HPDE6-E6E7 (cell line): ENCODE results near the gene NDUFAF4.
A peak's percentile ranks its signal among the peaks of the same experiment; 100 is the strongest.
"Not testable (repeated sequence)": the region's sequence is repeated elsewhere in the genome, so short reads cannot be mapped to it uniquely, and the experiment has no call there.

Experiments
- DNase-seq: peaks from one replicate; pipeline ENCODE4 v3.0.0; 2011; ENCODE audit warnings: missing footprints; ENCODE audit errors: extremely low spot score

The NDUFAF4 gene

DNA sequence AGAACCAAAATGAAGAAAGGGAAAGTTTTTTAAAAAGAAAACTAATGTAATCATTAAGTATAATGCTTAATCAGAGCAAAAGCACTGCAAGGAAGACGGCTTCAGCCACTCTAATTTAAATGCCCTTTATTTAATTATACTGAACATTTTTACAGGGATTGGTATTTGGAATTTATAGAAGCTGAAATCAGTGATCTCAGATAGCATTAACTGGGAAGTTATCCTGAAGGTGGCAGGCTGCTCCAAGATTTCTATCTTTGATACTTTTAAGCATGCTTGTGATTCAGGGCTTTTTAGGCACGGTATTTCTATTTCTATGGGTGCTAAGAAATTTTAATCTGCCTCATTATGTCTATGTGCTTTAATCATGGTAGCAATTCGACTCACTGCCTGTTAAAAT lies 1.3 kb upstream of the NDUFAF4 start:
- peak; percentile 11 for DNase-seq

DNA sequence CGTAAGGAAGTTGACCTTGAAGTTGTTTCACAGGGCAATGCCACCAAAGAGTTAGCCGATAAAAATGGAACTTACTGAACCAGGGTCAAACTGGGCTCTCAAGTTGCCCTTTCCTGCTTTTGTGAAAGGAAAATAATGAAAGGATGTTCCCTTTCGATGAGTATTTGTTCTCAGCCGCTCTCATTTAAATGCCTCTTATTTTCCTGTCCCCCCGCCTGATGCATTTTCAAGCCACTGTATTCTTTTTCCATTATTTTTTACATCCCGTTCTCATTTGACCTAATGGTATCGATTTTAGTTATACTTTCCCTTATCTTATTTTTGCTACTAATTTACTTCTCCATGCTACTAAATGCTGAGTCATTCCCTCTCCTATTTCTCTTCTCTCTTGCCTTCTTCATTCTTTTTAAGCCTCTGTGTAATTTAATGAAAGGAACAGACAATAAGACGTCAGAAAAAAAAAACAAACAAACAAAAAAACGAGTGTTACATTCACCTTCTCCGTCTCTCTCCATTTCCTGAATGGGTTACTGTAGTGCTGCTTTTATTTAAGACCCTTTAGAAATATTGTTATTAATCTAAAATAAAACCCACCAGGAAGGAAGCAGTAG lies 655 bp upstream of the NDUFAF4 start:
- no peak for DNase-seq

DNA sequence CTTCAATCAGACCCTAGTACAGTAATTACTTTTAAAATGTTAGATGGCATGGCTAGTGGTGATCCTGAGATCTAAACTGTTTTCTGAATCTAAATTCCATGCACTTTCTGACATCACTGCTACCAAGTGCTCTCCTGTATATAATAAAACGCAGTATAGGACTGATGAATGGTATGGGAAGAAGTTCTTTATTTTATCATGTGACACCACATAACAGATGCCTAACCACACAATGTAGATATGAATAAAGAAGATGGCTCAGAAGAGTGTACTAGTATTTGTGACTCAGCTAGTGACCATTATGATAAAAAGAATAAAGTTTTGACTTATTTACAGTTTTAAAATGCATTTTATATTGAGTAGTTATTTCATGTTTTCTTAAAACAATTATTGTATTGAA lies 8.5 kb downstream of the NDUFAF4 start:
- no peak for DNase-seq

DNA sequence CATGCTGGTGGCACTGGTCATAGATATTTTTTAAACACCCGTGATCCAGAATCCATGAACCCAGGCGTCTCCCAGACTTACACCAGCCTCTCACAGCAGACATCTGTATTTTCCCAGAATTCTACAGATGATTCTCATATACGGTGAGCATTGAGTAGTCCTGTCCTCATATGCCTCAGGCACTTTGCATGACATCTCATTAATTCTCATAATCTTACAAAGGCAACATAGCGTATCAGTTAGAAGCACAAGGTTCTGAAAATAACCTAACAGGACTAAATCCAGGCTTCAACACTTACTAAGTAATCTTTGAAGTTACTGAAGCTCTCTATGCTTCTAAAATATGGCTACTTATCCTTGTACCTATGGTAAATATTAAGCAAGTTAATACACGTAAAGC lies 8.9 kb downstream of the NDUFAF4 start:
- DNase-seq: no peak

DNA sequence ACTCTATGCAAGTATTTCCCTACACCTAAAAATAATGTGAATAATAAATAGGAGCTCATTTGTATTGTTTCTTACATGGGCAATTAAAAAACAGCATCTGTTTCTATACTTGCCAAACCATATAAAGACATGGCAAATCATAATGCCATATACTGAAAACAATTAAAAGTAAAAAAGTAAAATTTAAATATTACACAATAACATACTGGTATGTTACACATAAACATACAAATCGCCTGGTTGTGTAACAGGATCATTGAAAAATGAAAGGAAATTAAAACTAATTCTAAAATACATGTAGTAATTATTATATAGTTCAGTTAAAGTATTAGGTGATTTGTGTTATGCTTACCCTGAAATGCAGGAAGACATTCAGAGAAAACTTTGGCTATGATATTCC lies 11.2 kb downstream of the NDUFAF4 start:
- DNase-seq: no peak

DNA sequence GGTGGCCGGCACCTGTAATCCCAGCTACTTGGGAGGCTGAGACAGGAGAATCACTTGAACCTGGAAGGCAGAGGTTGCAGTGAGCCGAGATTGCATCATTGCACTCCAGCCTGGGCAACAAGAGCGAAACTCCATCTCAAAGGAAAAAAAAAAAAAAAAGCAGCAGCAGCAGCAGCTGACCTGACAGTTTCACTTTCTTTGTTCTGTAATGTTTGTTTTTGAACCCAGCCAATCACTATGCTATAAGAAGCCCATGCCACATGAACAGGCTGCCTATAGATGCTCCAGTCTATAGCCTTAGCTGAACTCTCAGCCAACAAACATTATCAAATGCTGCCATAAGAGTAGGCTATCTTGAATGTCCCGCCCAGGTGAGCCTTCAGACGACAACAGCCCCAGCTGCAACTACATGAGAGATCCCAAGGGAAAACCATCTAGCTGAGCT lies 12.5 kb downstream of the NDUFAF4 start:
- not testable (repeated sequence) for DNase-seq

DNA sequence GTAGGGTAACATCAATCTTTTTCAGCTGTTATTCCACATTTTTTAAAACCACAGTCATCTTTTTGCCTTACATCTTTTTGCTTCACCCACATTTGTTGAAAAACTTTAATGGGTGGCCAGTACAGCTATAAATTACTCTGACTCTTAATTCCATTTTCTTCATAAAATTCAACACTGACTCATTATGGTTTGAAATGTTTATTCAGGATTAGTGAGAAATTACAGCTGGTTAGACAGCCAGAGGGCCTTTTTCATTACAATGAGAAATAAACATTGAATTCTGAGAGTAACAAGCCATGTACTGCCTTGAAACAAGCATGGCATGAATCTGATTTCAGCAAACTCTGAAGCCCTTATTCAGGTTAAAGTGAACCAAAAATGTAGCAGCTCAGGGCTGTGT lies 19.5 kb downstream of the NDUFAF4 start:
- no peak for DNase-seq

DNA sequence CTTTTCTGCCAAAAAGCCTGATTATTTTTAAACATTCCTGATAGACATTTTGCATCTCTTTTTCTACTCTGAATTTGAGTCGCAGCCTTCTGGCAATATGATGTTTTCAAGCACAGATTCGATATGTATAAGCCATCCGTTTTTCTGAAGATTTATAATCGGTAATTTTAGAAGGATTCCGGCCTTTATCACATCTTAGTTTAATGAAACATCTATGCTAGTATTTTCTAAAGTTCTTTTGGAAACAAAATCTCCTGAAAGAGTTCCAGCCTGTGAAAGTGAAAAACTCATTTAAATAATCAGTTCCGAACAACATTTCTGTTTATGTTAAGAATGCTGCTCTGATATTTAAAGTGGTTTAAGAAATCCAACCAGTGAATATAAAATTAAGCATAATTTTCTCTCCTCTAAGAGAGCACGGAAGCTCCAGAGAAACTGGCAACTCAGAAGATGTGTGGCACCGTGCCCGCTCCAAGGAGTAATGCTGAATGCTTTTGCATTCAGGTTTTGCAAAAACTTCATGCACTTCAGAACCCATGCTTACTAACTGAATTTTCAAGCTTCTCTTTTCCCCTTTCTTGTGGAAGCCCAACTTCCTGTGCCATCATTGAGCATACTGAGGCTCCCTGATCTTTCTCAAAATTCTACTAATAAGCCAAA lies 20.7 kb downstream of the NDUFAF4 start:
- DNase-seq: no peak

DNA sequence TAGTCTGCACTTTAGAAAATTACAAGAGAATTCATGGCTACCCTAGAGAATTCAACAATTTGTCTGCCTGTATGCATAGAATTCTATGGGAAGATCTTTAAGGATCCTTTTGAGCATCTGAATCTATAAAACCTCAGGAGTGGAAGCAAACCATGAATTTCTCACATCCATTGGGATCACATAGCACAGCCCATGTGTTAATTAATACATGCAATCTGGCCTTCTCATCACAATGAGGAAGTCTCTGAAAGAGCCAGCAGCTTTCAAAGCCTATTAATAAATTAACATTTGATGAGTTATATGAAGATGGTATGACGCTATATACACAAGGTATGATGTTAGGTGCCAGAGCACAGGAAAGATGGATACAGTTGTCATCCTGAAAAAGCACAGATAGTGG lies 24.7 kb downstream of the NDUFAF4 start:
- DNase-seq: no peak

DNA sequence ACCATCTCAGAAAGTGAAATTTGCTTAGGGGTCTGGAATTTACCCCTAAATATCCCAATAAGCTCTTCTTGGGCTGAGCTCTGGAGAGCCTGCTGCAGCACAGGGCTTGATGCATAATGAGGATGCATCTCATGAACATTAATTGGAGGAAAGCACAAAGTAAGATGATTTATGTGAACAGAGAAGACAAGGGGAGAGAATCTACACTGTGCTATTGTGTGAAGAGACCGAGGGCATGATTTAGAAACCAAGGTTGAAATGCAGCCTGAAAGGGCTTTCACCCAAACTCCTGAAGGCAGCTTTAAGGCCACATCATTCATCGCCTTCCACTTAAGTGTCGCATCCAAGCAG lies 32.7 kb downstream of the NDUFAF4 start:
- no peak for DNase-seq

DNA sequence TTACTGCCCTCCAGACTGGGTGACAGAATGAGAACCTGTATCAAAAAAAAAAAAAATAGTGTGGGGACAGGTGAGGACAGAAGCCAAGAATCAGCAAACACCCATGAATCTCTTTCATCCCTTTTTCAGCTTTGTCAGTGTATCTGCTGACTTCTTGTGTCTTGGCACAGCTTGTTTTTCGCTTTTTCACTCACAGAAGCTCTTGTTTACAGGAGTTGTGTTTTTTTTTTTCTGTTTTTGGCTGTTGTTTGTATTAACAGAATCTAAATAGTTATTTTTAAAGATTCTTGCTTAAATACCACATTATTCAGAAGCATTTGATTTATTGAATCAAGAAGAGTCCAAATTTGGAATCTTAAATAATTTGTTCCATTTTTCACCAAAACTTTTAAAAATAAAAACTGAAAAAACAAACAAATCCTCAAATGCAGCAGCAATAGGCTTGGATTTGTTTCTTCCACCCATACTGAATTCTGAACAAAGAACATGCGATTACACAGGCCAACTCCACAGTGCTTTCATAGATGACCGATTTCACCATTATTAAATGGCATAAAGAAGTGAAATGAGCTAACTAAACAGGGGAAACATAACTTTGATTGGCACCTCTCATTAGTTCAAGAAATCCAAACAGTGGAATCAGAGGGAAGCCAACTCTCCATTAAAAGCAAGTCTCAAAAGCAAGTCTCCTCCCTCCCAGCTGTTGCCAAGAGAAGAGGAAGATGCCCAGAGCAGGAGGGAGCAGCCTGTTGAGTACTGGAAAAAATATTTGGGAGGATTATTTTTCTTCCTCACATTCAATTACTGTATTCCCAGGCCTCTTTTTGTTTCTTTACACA lies 33.3 kb downstream of the NDUFAF4 start:
- no peak for DNase-seq

DNA sequence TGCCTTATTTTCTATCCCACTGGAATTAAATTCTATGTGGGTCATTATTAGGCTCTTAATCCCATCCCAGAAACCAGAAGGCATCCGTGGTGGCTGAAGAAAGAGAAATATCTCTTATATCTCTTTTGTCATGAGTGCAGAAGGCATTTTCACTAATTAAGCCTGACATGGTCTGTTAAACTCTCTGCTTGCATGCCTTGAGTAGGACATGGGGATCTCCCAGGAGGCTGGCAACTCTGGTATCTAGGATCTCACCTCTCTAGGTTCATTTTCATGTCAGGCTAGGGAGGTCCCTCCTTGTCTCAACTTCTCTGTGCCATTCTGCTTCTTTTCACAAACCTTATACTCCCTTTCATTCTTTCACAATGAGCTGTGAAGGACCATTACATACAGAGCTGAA lies 35.1 kb downstream of the NDUFAF4 start:
- no peak for DNase-seq

DNA sequence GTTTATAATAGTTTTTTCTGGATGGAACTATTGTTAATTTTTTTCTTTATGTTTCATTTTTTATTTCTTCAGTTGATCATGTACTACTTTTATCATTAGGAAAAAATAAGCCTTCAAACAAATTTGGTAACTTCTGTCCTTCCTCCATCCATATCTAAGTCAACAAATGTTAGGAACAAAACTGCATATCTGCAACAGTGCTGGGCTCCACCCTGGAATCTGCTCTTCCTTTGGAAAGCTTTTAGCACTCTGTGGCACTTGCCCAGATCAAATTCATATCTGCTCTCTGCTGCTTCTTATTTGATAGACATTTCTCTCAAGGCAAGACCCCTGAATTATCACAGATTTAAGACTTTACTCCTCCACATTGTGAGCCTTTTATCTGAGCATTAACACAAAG lies 36.1 kb downstream of the NDUFAF4 start:
- no peak for DNase-seq

DNA sequence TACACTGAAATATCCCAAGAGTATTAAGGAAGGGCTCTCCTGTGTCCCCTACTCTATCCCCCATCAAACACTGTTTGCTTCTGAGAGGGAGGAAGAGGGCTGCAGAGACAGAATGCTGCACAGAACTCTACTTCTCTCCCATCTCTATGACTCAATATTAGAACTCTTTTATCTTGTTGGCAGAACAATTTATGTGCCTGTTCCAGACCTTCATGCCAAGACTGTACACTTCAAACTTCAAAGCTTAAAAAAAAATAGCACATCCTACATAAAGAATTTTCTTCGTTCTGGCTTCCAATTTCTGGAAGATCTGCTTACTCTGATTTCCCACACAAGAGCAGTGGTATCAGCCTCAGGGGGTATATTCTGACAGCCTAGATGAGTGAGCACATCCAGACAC lies 40.8 kb downstream of the NDUFAF4 start:
- no peak for DNase-seq

DNA sequence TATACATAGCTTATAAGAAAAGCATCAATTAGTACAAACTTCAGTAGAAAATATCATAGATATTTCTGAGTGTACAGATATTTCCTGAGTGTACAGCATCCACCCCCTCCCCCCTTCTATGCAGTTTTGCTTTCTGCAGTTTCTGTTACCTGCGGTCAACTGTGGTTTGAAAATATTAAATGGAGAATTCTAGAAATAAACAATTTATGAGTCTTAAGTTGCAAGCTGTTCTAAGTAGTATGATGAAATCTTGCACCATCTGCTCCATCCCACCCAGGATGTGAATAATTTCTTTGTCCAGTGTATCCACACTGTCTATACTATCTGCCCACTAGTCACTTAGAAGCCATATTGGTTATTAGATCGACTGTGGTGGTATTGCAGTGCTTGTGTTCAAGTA lies 44.6 kb downstream of the NDUFAF4 start:
- no peak for DNase-seq

DNA sequence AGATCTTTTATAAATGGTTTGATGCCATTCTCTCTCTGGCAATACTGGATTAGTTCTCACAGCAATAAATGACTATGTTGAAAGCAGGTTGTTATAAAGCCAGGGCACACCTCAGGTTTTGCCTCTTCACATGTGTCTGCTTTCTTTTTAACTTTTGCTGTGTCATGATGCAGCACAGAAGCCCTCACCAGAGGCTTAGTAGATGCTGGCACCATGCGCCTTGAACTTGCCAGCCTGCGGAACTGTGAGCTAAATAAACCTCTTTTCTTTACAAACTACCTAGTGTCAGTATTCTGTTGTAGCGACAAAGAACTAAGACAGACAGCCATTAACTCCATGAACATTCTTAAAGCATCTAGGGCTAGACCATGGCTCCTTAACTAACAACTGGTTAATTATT lies 45.1 kb downstream of the NDUFAF4 start:
- no peak for DNase-seq

DNA sequence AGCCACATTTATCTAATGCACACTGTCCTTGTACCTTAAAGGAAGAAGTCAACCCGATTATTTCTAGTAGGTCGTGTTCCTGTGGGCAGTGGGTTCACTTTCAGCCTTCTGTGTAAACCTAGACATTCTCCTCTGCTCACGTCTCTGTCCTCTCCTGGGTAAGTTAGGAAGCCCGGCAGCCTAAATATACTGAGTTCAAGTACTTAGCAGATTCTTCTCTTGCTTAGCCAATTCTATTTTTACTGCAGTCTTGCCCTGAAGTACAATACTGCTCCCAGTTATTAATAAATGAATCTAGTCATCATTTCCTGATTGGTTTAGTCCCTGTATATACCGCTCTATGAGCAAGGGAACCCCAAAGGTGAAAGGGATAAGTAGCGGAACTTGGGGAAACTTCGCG lies 45.8 kb downstream of the NDUFAF4 start:
- no peak for DNase-seq

DNA sequence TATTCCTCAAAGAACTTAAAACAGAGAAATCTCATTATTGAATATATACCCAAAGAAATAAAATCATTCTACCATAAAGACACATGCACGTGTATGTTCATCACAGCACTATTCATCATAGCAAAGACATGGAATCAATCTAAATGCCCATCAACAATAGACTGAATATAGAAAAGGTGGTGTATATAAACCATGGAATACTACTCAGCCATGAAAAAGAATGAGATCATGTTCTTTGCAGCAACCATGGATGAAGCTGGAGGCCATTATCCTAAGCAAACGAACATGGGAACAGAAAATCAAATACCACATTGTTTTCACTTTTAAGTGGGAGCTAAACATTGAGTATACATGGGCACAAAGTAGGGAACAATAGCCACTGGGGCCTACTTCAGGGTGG lies 48.1 kb downstream of the NDUFAF4 start:
- DNase-seq: no peak

DNA sequence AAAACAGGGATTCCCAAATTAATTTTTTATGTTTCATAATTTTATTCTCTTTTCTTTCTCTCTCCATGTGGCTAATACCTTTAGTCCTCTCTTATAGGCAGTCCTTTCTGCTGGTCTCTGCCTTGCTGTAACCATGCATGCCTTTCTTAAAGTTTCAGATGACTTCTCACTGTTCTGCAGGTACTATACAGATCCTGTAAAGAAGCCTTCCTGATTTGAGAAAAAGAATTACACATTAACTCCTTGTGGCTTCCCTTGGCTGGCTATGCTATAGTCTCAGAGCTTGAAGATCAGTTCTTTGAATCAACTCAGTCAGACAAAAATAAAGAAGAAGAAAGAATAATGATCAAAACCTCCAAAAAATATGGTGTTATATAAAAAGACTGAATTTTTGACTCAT lies 53.2 kb downstream of the NDUFAF4 start:
- DNase-seq: no peak

DNA sequence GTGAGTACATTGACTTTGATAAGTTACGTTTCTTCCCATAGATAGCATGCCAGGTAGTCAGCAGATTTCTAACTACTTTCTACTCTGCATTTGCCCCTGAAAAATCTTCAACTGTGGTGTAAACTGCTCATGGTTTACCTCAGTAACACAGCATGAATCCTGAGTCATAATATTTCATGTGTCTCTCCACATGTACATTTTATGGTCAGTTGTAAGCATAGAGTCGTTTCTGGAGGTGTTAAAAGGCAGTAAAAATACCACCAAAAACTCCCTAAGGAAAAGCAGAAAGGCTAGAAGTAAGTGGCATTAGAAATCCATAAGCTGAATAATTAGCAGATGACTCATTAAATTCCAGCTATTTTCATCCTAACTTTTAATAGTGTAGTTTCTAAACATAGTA lies 56.3 kb downstream of the NDUFAF4 start:
- DNase-seq: no peak
